MM.1S (cell line): ENCODE data around the gene NELFA.

Experiments
- DNase-seq: peaks from one replicate; pipeline ENCODE4 v3.0.0-alpha.2; 2015
- H2AFZ ChIP-seq: fragments of 300-600 bp; sonication (generic); 2 replicates; pipeline ENCODE4 v1.6.0; 2016; ENCODE audit warnings: antibody characterized with exemption, low read length
- H3F3A ChIP-seq: fragments of 300-600 bp; sonication (generic); 2 replicates; pipeline ENCODE4 v1.6.1; 2016; ENCODE audit warnings: mild to moderate bottlenecking, antibody characterized with exemption, low read length, moderate library complexity, mixed read lengths; ENCODE audit not compliant: insufficient read depth
- H3K27ac ChIP-seq: fragments of 300-600 bp; sonication (generic); 2 replicates; pipeline ENCODE4 v1.5.1; 2016; ENCODE audit warnings: mild to moderate bottlenecking, low read length
- H3K27me3 ChIP-seq: fragments of 300-600 bp; sonication (generic); replicated peaks from 2 replicates; pipeline ENCODE4 v1.6.0; 2016; ENCODE audit warnings: low read length; ENCODE audit not compliant: insufficient read depth
- H3K36me3 ChIP-seq: fragments of 300-600 bp; sonication (generic); replicated peaks from 2 replicates; pipeline ENCODE4 v1.6.1; 2016; ENCODE audit warnings: mild to moderate bottlenecking, low read length, mixed read lengths; ENCODE audit not compliant: insufficient read depth
- H3K4me1 ChIP-seq: fragments of 300-600 bp; sonication (generic); 2 replicates; pipeline ENCODE4 v1.6.1; 2016; ENCODE audit warnings: low read length, mixed read lengths
- H3K4me2 ChIP-seq: fragments of 300-600 bp; sonication (generic); 2 replicates; pipeline ENCODE4 v1.6.0; 2016; ENCODE audit warnings: low read depth, low read length
- H3K4me3 ChIP-seq: fragments of 300-600 bp; sonication (generic); 2 replicates; pipeline ENCODE4 v1.5.1; 2016; ENCODE audit warnings: low read length, mixed read lengths
- H3K79me2 ChIP-seq: fragments of 300-600 bp; sonication (generic); 2 replicates; pipeline ENCODE4 v1.6.1; 2016; ENCODE audit warnings: mixed run types, low read length, mixed read lengths
- H3K9ac ChIP-seq: fragments of 300-600 bp; sonication (generic); 2 replicates; pipeline ENCODE4 v1.6.1; 2016; ENCODE audit warnings: low read length, mixed read lengths
- H3K9me2 ChIP-seq: fragments of 300-600 bp; sonication (generic); replicated peaks from 2 replicates; pipeline ENCODE4 v1.6.1; 2016; ENCODE audit warnings: mild to moderate bottlenecking, low read length, mixed read lengths; ENCODE audit not compliant: insufficient read depth
- H3K9me3 ChIP-seq: fragments of 300-600 bp; sonication (generic); replicated peaks from 2 replicates; pipeline ENCODE4 v1.6.1; 2016; ENCODE audit warnings: mild to moderate bottlenecking, low read length, mixed read lengths; ENCODE audit not compliant: insufficient read depth
- H4K20me1 ChIP-seq: fragments of 300-600 bp; sonication (generic); 2 replicates; pipeline ENCODE4 v1.6.1; 2016; ENCODE audit warnings: mild to moderate bottlenecking, low read length, moderate library complexity, mixed read lengths; ENCODE audit not compliant: insufficient read depth
- CTCF ChIP-seq: fragments of 300-600 bp; sonication (generic); IDR thresholded peaks from 2 replicates; pipeline ENCODE4 v1.5.1; 2016; ENCODE audit warnings: antibody characterized with exemption, low read length, mixed read lengths
- EZH2 ChIP-seq: fragments of 300-600 bp; sonication (generic); optimal IDR thresholded peaks from 2 replicates; pipeline ENCODE3; 2017; ENCODE audit warnings: low read depth, mild to moderate bottlenecking, antibody characterized with exemption, low read length, mixed read lengths
- EZH2phosphoT487 ChIP-seq: fragments of 300-600 bp; sonication (generic); IDR thresholded peaks from 2 replicates; pipeline ENCODE4 v1.6.1; 2018; ENCODE audit warnings: antibody characterized with exemption, low read length

The NELFA gene

GRCh38 chr4:1956631-1957030, 52.1 kb downstream of the NELFA start:
- H3K27ac ChIP-seq = no peak overlapping the region
- no peaks in the 10 kb centered on the region for H3F3A ChIP-seq
- H3K4me1 ChIP-seq = no peaks in the 10 kb centered on the region
- H3K4me3 ChIP-seq = no peak overlapping the region
- no peaks in the 10 kb centered on the region for H3K9me3 ChIP-seq
- no peak overlapping the region for H3K9ac ChIP-seq
- DNase-seq = no peak
- TF ChIP-seq EZH2phosphoT487 (no peak), CTCF (no peak), EZH2 (no peak)
- H4K20me1 ChIP-seq = no peaks in the 10 kb centered on the region
- H3K9me2 ChIP-seq = no peaks in the 10 kb centered on the region
- H3K36me3 ChIP-seq = peaks cover 27% of the 10 kb centered on the region
- no peaks in the 10 kb centered on the region for H3K27me3 ChIP-seq
- peaks cover 30% of the 10 kb centered on the region for H3K79me2 ChIP-seq
- no peak overlapping the region for H3K4me2 ChIP-seq
- H2AFZ ChIP-seq = no peak overlapping the region

- no peaks in the 10 kb centered on the region for H3K9me3 ChIP-seq
- H2AFZ ChIP-seq = no peak overlapping the region
- H3K9me2 ChIP-seq = no peaks in the 10 kb centered on the region
- peaks cover 17% of the 10 kb centered on the region; the same call in 1 of the 2 replicates for H3K36me3 ChIP-seq
- no peaks in the 10 kb centered on the region for H4K20me1 ChIP-seq
- H3K27ac ChIP-seq = no peak overlapping the region
- H3K79me2 ChIP-seq = peaks cover 12% of the 10 kb centered on the region
- H3K4me3 ChIP-seq = no peak overlapping the region
- no peak overlapping the region for H3K4me2 ChIP-seq
- DNase-seq = no peak
- H3K27me3 ChIP-seq = no peaks in the 10 kb centered on the region
- H3K4me1 ChIP-seq = no peaks in the 10 kb centered on the region
- no peak overlapping the region for H3K9ac ChIP-seq
- H3F3A ChIP-seq = no peaks in the 10 kb centered on the region
- TF ChIP-seq CTCF (no peak), EZH2 (no peak), EZH2phosphoT487 (no peak)
Observed at GRCh38 chr4:1953335-1953734, 55.4 kb downstream of the NELFA start.

- no peaks in the 10 kb centered on the region for H3F3A ChIP-seq
- no peaks in the 10 kb centered on the region for H3K4me1 ChIP-seq
- H3K27me3 ChIP-seq = no peaks in the 10 kb centered on the region
- no peak overlapping the region for H3K27ac ChIP-seq
- H4K20me1 ChIP-seq = no peaks in the 10 kb centered on the region
- H3K4me2 ChIP-seq = no peak overlapping the region
- H3K9ac ChIP-seq = no peak overlapping the region
- no peak for DNase-seq
- H3K4me3 ChIP-seq = no peak overlapping the region
- no peaks in the 10 kb centered on the region for H3K9me2 ChIP-seq
- H3K9me3 ChIP-seq = no peaks in the 10 kb centered on the region
- H3K79me2 ChIP-seq = peaks cover 7% of the 10 kb centered on the region
- peaks cover 11% of the 10 kb centered on the region; the same call in 1 of the 2 replicates for H3K36me3 ChIP-seq
- no peak overlapping the region for H2AFZ ChIP-seq
- TF ChIP-seq CTCF (no peak), EZH2 (no peak), EZH2phosphoT487 (no peak)
Observed at GRCh38 chr4:1952719-1953118, 56.1 kb downstream of the NELFA start.
